SKM-1 treated with dmso at 0.1 percent for 144 hours (cell line): Measurements from ENCODE around the gene ZNF513.

ENCODE experiments used
- DNase-seq: peaks from one replicate; lab custom pipeline; 2025; ENCODE audit not compliant: unreplicated experiment; lab: John Stamatoyannopoulos, UW

The ZNF513 gene

GRCh38 chr2:27381577-27382181 is 1.1 kb upstream of the ZNF513 start:
- DNase-seq = no peak

- DNase-seq = no peak
Measured at GRCh38 chr2:27379836-27380625, 503 bp downstream of the ZNF513 start.

- DNase-seq = no peak
Measured at GRCh38 chr2:27379383-27379835, 1.1 kb downstream of the ZNF513 start.

- DNase-seq = no peak
Measured at GRCh38 chr2:27378809-27379290, 1.7 kb downstream of the ZNF513 start.

GRCh38 chr2:27378096-27378808 is 2.3 kb downstream of the ZNF513 start:
- no peak for DNase-seq

GRCh38 chr2:27377618-27378095 is 2.9 kb downstream of the ZNF513 start:
- no peak for DNase-seq

GRCh38 chr2:27376866-27377617 is 3.5 kb downstream of the ZNF513 start:
- DNase-seq = no peak

- no peak for DNase-seq
Measured at GRCh38 chr2:27376151-27376865, 4.2 kb downstream of the ZNF513 start.

DNA sequence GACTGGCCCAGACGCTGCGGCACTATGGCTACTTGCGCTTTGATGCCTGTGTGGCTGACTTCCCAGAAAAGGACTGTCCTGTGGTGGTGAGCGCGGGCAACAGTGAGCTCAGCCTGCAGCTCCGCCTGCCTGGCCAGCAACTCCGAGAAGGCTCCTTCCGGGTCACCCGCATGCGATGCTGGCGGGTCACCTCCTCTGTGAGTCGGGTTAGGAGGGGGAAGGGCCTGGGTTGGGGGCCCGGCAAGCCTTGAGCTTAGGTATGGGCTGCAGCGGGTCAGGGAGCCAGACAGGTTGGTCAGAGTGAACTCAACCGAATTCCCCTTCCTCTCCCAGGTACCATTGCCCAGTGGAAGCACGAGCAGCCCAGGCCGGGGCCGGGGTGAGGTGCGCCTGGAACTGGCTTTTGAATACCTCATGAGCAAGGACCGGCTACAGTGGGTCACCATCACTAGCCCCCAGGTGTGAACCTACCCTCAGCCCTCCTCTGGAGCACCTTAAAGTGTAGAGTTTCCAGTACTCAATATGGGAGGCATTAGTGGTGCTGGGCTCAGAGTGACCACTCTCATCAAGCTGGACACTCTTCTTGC is 4.9 kb downstream of the ZNF513 start:
- DNase-seq = no peak

- DNase-seq = no peak
Measured at GRCh38 chr2:27373567-27373966, 7.0 kb downstream of the ZNF513 start.

- no peak for DNase-seq
Measured at GRCh38 chr2:27372937-27373336, 7.6 kb downstream of the ZNF513 start.

GRCh38 chr2:27370816-27371620 is 9.5 kb downstream of the ZNF513 start:
- DNase-seq = peak; percentile 89

GRCh38 chr2:27370026-27370815 is 10.3 kb downstream of the ZNF513 start, which contains the start of the genes EIF2B4 and SNX17:
EIF2B4 (minus strand) TSS chr2:27370338; CDS start chr2:27370314, 24 bp downstream.
SNX17 (plus strand) TSS chr2:27370616; CDS start chr2:27370744, 128 bp downstream.
- peak; percentile 99 for DNase-seq

GRCh38 chr2:27369471-27370025 is 11.0 kb downstream of the ZNF513 start:
- peak; percentile 35 for DNase-seq

GRCh38 chr2:27363933-27364332 is 16.6 kb downstream of the ZNF513 start:
- no peak for DNase-seq

- no peak for DNase-seq
Measured at GRCh38 chr2:27362678-27363420, 17.7 kb downstream of the ZNF513 start.
